Mucosa of descending colon (tissue), 3 donors: ENCODE measurements around the gene ZC3H7B. TPM values are rescaled to one million over a fixed set of nuclear protein-coding genes. Genes with fewer than 3 reads are reported as not detected.

Source experiments
- ATAC-seq: fragments of 200-7000 bp; cut with Tn5 transposase; one replicate; pipeline ENCODE4 v1.9.1; 2020; ENCODE audit warnings: mild to moderate bottlenecking, moderate library complexity
- DNase-seq, 3 donors: peaks; one replicate each; pipeline ENCODE4 v3.0.0-alpha.2; 2020
- H3K36me3 ChIP-seq: fragments of 200-600 bp; one replicate; pipeline ENCODE4 v1.8.0; 2021; ENCODE audit warnings: low read depth, mild to moderate bottlenecking
- H3K4me1 ChIP-seq: fragments of 200-600 bp; one replicate; pipeline ENCODE4 v1.8.0; 2021; ENCODE audit warnings: low read depth, mild to moderate bottlenecking
- H3K4me3 ChIP-seq: fragments of 200-600 bp; one replicate; pipeline ENCODE4 v1.8.0; 2021; ENCODE audit warnings: mild to moderate bottlenecking
- H3K9me3 ChIP-seq: fragments of 200-600 bp; one replicate; pipeline ENCODE4 v1.8.0; 2021; ENCODE audit warnings: mild to moderate bottlenecking
- CTCF ChIP-seq: fragments of 200-600 bp; IDR thresholded peaks from one replicate; pipeline ENCODE4 v1.8.0; 2022; ENCODE audit warnings: antibody characterized with exemption, mild to moderate bottlenecking
- intact Hi-C, 2 donors: fragments of 100-400 bp; cut with DNase I in 1 of 2; cut with micrococcal nuclease in 1 of 2; formaldehyde crosslinking; loops; one replicate each; pipeline versions ENCODE4 v1.11.0 to v1.11.1; 2022; cut with DNase I, micrococcal nuclease
- total RNA-seq, 3 donors: library from RNA; stranded (reverse); fragmentation: NEBNext Ultra II Directional in 2 of 3; extraction: Animal tissue kit (Norgen Biotek cat#: 25700) in 2 of 3; gene quantifications; one replicate each; pipeline versions ENCODE4 v1.2.1 to v1.2.4, GENCODE V29; 2021 to 2023
- donor health status: DM: no; HTN: no; CAD: no; lungs with moderate emphysema.
- donor health status: DM: no; HTN: no; CAD: no.
- donor health status: DM: no; HTN: yes; CAD: no.

Gene ZC3H7B
- total RNA-seq, 3 donors from 2014 or later = 37.8 to 57.5 (median 39.3) TPM

GRCh38 chr22:41300661-41301060, 664 bp upstream of the ZC3H7B start:
- no peak for TF ChIP-seq CTCF
- Histone ChIP-seq H3K4me3 (no peak overlapping the region), H3K9me3 (no peaks in the 10 kb centered on the region), H3K36me3 (no peaks in the 10 kb centered on the region), H3K4me1 (peaks cover 3% of the 10 kb centered on the region)
- DNase-seq (no peak), ATAC-seq (peak; percentile 2)
- intact Hi-C loops = no loop called here

- DNase-seq = peak in 2 of 3 donors; percentile 15 to 39
- ATAC-seq = peak; percentile 31
- Histone ChIP-seq H3K4me1 (peaks cover 3% of the 10 kb centered on the region), H3K4me3 (peak overlapping the region; percentile 94), H3K9me3 (no peaks in the 10 kb centered on the region), H3K36me3 (no peaks in the 10 kb centered on the region)
- intact Hi-C loops = no loop called here
- TF ChIP-seq CTCF = no peak
These were observed 869 bp downstream of the ZC3H7B start for GRCh38 chr22:41302021-41302767.

- no peaks in the 10 kb centered on the region for H3K36me3 ChIP-seq
- TF ChIP-seq CTCF = no peak
- ATAC-seq (no peak), DNase-seq (no peak)
- intact Hi-C loops = no loop called here
- no peaks in the 10 kb centered on the region for H3K9me3 ChIP-seq
- no peak overlapping the region for H3K4me3 ChIP-seq
- peaks cover 3% of the 10 kb centered on the region for H3K4me1 ChIP-seq
These were observed 1.5 kb downstream of the ZC3H7B start for GRCh38 chr22:41302811-41303210.

- DNase-seq (no peak), ATAC-seq (no peak)
- Histone ChIP-seq H3K4me3 (no peak overlapping the region), H3K4me1 (peaks cover 7% of the 10 kb centered on the region), H3K9me3 (no peaks in the 10 kb centered on the region), H3K36me3 (no peaks in the 10 kb centered on the region)
- no peak for TF ChIP-seq CTCF
- intact Hi-C loops = no loop called here
These were observed 4.3 kb downstream of the ZC3H7B start for GRCh38 chr22:41305646-41306045.

- Histone ChIP-seq H3K4me3 (no peak overlapping the region), H3K9me3 (no peaks in the 10 kb centered on the region), H3K4me1 (peaks cover 7% of the 10 kb centered on the region), H3K36me3 (no peaks in the 10 kb centered on the region)
- TF ChIP-seq CTCF = no peak
- intact Hi-C loops = no loop called here
- ATAC-seq (peak; percentile 8), DNase-seq (no peak)
These were observed 6.7 kb downstream of the ZC3H7B start for GRCh38 chr22:41308054-41308453.
